Cerebellar nuclear complex (tissue), 1 donor: Measurements from ENCODE around the gene SLC25A20.
"Not testable (repeated sequence)": the region's sequence is repeated elsewhere in the genome, so short reads cannot be mapped to it uniquely, and the experiment has no call there.

ENCODE experiments used
- DNase-seq, 2 experiments: peaks; one replicate each; lab custom pipeline; 2025; lab: John Stamatoyannopoulos, UW

SLC25A20 gene

GRCh38 chr3:48845170-48845569 is 53.5 kb downstream of the SLC25A20 start:
- no peak for DNase-seq

DNA sequence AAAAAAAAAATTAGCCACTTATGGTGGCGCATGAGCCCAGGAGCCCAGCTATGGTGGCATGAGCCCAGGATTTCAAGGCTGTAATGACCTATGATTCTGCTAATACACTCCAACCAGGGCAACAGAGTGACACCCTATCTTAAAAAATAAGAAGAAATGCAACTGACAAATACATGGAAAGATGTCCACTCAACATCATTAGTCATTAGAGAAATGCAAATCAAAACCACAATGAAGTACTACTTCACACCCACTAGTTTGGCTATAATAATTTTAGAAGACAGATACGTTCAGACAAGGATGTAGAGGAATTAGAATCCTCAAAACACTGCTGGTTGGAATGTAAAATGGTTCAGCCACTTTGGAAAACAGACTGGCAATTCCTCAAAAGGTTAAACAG is 61.5 kb downstream of the SLC25A20 start:
- no peak for DNase-seq

- DNase-seq: no peak
Observed at GRCh38 chr3:48835650-48836366, 62.9 kb downstream of the SLC25A20 start.

GRCh38 chr3:48832684-48833083 is 66.0 kb downstream of the SLC25A20 start:
- DNase-seq: no peak

GRCh38 chr3:48830715-48831114 is 68.0 kb downstream of the SLC25A20 start:
- no peak for DNase-seq

DNA sequence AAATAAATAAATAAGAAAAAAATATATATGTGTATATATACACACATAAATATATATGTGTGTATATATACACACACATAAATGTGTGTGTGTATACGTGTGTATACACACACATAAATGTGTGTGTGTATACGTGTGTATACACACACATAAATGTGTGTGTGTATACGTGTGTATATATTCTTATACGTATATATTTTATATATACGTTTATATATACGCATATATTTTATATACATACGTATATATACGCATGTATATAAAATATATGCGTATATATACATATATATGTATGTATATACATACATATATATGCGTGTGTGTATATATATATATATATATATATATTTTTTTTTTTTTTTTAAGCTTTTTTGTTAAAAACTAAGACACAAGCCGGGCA is 69.2 kb downstream of the SLC25A20 start:
- not testable (repeated sequence) for DNase-seq

DNA sequence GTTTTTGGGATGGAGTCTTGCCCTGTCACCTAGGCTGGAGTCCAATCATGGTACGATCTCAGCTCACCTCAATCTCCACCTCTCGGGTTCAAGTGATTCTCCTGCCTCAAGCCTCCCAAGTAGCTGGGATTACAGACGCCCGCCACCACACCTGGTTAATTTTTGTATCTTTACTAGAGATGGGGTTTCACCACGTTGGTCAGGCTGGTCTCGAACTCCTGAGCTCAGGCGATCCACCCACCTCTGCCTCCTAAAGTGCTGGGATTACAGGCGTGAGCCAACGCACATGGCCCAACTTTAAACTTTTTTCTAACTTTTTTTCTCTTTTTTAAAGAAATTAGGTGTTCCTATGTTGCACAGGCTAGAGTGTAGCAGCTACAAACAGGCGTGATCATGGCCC is 70.8 kb downstream of the SLC25A20 start:
- DNase-seq: not testable (repeated sequence)

DNA sequence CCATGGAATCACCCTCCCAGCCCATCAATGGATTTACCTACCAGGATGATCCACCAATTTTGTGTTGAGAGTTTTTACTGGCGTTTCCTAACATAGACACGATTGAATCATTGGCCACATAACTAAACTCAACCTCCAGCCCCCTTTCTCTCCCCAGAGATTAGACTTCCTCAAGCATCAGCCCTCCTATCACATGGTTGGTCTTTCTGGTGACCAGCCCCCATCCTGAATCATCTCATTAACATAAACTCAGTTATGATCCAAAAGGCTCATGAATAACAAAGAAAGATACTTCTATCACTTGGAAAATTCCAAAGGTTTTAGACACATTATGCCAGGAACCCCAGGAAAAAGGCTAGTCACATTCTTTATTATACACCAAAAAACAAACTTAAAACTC is 72.2 kb downstream of the SLC25A20 start:
- no peak for DNase-seq

GRCh38 chr3:48820612-48821324 is 77.9 kb downstream of the SLC25A20 start:
- no peak for DNase-seq

DNA sequence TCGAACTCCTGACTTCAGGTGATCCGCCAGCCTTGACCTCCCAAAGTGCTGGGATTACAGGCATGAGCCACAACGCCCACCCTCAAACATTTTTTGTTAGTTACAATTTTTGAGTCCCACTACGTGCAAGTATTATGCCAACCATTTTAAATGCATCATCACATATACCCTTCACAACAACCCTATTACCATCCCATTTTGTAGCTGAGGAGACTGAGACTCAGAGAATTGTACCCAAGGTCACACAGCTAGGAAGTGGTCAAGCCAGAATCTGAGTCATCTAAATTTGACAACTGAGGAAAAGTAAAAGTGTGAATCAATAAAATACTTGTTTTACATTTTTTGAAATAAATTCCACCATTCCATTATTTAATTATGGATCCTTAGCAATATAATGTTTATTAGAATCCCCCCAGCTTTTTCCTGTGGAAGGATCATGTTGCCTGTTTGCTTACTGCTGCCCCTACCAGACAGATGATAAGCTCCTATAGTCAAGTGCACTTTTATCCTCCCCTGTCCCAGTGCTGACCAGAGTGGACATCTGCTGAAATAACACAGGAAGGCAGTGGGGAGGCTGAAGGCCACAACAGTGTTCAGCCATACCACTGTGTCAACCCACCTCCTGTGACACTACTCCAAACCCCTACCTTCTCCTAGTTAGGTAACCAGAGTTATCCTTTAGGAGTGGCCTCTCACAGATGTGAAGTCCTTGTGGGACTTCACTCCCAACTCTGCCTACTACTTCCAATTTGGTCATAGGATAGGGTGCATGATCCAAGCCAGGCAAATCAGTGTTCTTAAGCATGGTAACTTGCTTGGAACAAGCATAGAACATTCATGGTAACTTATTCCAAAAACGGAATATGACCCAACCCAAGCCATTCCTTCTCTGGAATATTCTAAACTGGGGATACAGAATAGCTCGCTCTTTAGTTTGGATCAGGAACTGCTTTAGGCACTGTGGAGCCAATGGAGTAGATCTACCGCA is 79.2 kb downstream of the SLC25A20 start:
- DNase-seq: no peak

DNA sequence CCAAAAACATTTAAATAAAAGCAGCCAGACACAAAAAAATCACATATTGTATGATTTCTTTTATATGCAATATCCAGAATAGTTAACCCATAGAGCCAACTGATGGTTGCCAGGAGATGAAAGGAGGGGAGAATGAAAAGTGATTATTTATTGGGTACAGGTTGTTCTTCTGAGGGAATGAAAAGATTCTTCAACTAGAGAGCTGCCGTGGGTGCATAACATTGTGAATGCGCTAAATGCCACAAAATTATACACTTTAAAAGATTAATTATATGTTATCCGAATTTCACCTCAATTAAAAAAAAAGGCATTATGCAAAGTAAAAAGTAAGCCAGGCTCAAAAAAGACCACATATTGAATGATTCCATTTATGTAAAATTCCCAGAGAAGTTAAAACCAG is 87.2 kb downstream of the SLC25A20 start:
- no peak for DNase-seq
